ENCODE results near the gene SMAD3. TPM values are rescaled to one million over a fixed set of nuclear protein-coding genes. Genes with fewer than 3 reads are reported as not detected.

Gene SMAD3
- total and polyA plus RNA-seq, 2 of the 8 experiments (the other 6 are each of a cell fraction or from before 2014, with no cell fraction given), result 10.1 to 12.4 TPM

DNA sequence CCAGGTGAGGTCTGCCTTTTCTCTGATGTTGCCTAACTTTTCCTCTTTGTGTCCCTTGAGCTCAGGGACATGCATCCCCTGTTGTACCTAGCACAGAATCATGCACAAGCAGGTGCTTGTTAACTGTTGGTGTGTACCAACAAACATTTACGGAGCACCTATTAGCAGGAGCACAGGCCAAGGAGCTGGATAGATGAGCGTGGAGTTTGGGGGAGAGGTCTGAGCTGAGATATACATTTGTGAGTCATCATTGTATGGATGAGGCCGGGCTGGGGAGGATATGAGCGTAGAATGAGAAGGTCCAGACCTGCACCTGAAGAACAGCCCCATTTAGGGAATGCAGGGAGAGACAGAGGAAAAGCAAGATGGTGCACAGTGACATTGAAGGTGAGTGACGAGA is 53.4 kb downstream of the SMAD3 start (continued):
- no peak for TF ChIP-seq CTBP2 (IDR thresholded peaks at IDR 0.05; ENCODE audit: borderline replicate concordance, insufficient read depth, insufficient read length, low read length)

Data from H1 (cell line).